ENCODE data around the gene FCAMR. TPM values are rescaled to one million over a fixed set of nuclear protein-coding genes. Genes with fewer than 3 reads are reported as not detected.

The FCAMR gene
- polyA plus RNA-seq, 1 experiment: not detected

- POLR2A ChIA-PET: no interaction called here
- no peaks in the 10 kb centered on the region for H3K36me3 ChIP-seq (ENCODE audit: control insufficient read depth, insufficient read depth, low read length)
- H3K4me3 ChIP-seq (ENCODE audit: low read depth, low read length): no peak overlapping the region
- TF ChIP-seq, protein P1, sequence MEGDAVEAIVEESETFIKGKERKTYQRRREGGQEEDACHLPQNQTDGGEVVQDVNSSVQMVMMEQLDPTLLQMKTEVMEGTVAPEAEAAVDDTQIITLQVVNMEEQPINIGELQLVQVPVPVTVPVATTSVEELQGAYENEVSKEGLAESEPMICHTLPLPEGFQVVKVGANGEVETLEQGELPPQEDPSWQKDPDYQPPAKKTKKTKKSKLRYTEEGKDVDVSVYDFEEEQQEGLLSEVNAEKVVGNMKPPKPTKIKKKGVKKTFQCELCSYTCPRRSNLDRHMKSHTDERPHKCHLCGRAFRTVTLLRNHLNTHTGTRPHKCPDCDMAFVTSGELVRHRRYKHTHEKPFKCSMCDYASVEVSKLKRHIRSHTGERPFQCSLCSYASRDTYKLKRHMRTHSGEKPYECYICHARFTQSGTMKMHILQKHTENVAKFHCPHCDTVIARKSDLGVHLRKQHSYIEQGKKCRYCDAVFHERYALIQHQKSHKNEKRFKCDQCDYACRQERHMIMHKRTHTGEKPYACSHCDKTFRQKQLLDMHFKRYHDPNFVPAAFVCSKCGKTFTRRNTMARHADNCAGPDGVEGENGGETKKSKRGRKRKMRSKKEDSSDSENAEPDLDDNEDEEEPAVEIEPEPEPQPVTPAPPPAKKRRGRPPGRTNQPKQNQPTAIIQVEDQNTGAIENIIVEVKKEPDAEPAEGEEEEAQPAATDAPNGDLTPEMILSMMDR (IDR thresholded peaks at IDR 0.05; ENCODE audit: insufficient read depth, low read depth, low read length): no peak
- CTCF ChIA-PET: interaction anchor here (0.6 to 8.7 kb wide), 8 partner anchors 11 to 279 kb away, joined by 3 to 127 read pairs (median 5); partner anchors contain the start of gene DYRK3
- peaks cover 4% of the 10 kb centered on the region for H3K27me3 ChIP-seq (ENCODE audit: control insufficient read depth, insufficient read depth, low read length)
- no peak for DNase-seq (ENCODE audit: low read depth)
Measured at GRCh38 chr1:206913766-206914537, 56.3 kb downstream of the FCAMR start.

- no peak overlapping the region for H3K4me3 ChIP-seq (ENCODE audit: low read depth, low read length)
- TF ChIP-seq, protein P1 (IDR thresholded peaks at IDR 0.05; ENCODE audit: insufficient read depth, low read depth, low read length): peak; percentile 78
- H3K27me3 ChIP-seq (ENCODE audit: control insufficient read depth, insufficient read depth, low read length): peaks cover 4% of the 10 kb centered on the region
- CTCF ChIA-PET: interaction anchor here (0.5 to 8.7 kb wide), 70 partner anchors 9 to 587 kb away, joined by 3 to 127 read pairs (median 5); partner anchors contain the start of genes C1orf116, DYRK3, FCMR and IL19
- H3K36me3 ChIP-seq (ENCODE audit: control insufficient read depth, insufficient read depth, low read length): no peaks in the 10 kb centered on the region
- DNase-seq (ENCODE audit: low read depth): no peak
- POLR2A ChIA-PET: no interaction called here
Measured at GRCh38 chr1:206912445-206913095, 57.7 kb downstream of the FCAMR start.

- POLR2A ChIA-PET: no interaction called here
- no peak overlapping the region for H3K4me3 ChIP-seq (ENCODE audit: low read depth, low read length)
- no peak for DNase-seq (ENCODE audit: low read depth)
- CTCF ChIA-PET: interaction anchor here (0.7 to 8.7 kb wide), 41 partner anchors 11 to 416 kb away, joined by 3 to 127 read pairs (median 7); partner anchors contain the start of genes DYRK3, FCMR, IL20 and IL24
- TF ChIP-seq, protein P1 (IDR thresholded peaks at IDR 0.05; ENCODE audit: insufficient read depth, low read depth, low read length): peak; percentile 75
- H3K27me3 ChIP-seq (ENCODE audit: control insufficient read depth, insufficient read depth, low read length): peaks cover 4% of the 10 kb centered on the region
- H3K36me3 ChIP-seq (ENCODE audit: control insufficient read depth, insufficient read depth, low read length): no peaks in the 10 kb centered on the region
Measured at GRCh38 chr1:206911064-206911663, 59.1 kb downstream of the FCAMR start.

- TF ChIP-seq, protein P1 (IDR thresholded peaks at IDR 0.05; ENCODE audit: insufficient read depth, low read depth, low read length): no peak
- H3K36me3 ChIP-seq (ENCODE audit: control insufficient read depth, insufficient read depth, low read length): no peaks in the 10 kb centered on the region
- H3K27me3 ChIP-seq (ENCODE audit: control insufficient read depth, insufficient read depth, low read length): peaks cover 4% of the 10 kb centered on the region
- ChIA-PET CTCF (interaction anchor here (0.9 to 6.1 kb wide), 24 partner anchors 10 to 297 kb away, joined by 3 to 64 read pairs (median 4); partner anchors contain the start of genes EIF2D, IL20 and IL24), POLR2A (no interaction called here)
- no peak for DNase-seq (ENCODE audit: low read depth)
- peak overlapping the region; percentile 56 for H3K4me3 ChIP-seq (ENCODE audit: low read depth, low read length)
Measured at GRCh38 chr1:206909883-206910318, 60.4 kb downstream of the FCAMR start.
